GM21737 (cell line): ENCODE results near the gene RFT1.

Experiments used
- ATAC-seq: cut with Tn5 transposase; IDR thresholded peaks from one replicate; pipeline ENCODE4 v1.9.1; 2021; ENCODE audit warnings: mild to moderate bottlenecking, moderate library complexity; ENCODE audit not compliant: unreplicated experiment

Gene RFT1

GRCh38 chr3:53150247-53151085 lies 20.2 kb upstream of the RFT1 start:
- ATAC-seq, result no peak

GRCh38 chr3:53149699-53150098 lies 19.5 kb upstream of the RFT1 start:
- ATAC-seq, result no peak

- no peak for ATAC-seq
These were observed 18.9 kb upstream of the RFT1 start for GRCh38 chr3:53149006-53149690.

DNA sequence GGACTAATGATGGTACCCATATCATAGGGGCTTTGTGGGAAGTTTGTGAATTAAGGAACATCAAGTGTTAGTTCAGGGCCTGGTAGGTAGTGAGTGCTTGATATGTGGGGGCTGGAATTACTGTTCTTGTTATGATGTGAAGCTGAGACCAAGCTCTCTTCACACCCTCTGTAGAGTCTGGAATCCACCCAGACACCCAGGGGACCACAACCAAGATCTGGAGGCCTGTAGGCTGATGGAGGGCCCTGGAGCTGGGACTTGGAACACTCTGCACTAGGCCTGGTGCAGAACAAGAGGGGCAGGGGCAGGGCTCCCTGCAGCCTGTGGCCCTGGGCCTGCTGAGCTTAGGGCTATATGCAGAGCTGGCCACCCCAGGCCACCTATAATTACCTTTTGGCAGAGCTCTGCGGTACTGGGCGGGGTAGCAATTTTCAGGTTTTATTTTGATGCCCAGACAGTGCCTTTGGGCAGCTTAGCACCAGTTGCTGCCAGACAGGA lies 17.7 kb upstream of the RFT1 start:
- ATAC-seq, result no peak

GRCh38 chr3:53147151-53147902 lies 17.1 kb upstream of the RFT1 start:
- ATAC-seq, result no peak

- ATAC-seq, result no peak
These were observed 16.2 kb upstream of the RFT1 start for GRCh38 chr3:53146319-53146891.

DNA sequence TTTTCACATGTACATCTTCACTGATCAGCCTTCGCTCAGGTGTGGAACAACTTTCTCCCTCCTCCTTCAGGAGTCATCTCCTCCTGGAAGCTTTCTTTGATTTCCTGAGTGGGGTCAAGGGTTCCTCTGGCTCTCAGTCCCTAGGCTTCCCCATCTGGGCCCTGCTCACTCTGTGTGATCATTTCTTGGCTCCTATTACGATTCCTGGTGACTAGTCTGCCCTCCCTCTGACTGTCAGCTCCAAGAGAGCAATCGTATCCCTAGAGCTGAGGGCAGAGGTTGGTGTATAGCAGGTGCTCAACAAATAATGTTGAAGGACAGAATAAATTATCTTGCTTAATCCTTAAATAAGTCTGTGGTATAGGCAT lies 15.5 kb upstream of the RFT1 start:
- no peak for ATAC-seq

DNA sequence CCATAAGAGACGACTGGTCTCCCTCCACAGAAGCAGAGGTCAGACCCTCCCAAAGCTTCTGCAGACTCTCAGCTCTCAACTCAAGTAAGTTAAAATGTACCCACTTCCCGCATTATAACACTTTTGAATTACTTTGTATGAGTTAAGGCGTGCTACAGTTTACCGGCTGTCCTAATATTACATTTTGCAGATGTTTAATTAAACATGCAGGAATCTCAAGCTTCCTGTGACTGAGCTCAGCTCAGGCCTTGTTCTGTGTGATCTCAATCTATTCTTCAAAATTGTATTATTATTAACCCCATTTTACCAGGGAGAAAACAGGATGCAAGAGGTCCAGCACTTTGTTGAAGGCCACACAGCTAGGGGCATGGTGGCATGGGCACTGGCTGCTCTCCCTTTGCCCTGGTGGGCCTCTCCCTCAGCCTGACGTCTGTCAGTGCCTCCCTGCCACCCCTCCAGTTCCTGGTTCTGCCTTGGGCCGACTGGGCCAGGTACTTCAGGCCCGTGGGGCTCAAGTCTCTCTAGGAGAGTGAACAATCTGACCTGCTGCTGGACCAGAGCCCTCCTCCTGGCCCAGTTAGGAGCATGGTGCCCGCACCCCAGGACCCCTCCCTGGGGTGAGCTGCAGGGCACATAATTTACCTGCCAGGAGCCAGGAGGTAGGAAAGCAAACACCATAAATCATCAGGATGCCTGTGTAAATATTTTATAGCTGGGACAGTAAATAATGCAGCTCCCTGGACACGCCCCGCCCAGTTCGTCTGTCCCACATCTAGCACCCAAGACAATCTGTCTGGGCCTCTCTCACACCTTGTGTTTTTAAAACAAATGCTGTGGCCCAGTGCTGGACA lies 14.9 kb upstream of the RFT1 start:
- ATAC-seq, result no peak

GRCh38 chr3:53144446-53144845 lies 14.2 kb upstream of the RFT1 start:
- ATAC-seq, result no peak

DNA sequence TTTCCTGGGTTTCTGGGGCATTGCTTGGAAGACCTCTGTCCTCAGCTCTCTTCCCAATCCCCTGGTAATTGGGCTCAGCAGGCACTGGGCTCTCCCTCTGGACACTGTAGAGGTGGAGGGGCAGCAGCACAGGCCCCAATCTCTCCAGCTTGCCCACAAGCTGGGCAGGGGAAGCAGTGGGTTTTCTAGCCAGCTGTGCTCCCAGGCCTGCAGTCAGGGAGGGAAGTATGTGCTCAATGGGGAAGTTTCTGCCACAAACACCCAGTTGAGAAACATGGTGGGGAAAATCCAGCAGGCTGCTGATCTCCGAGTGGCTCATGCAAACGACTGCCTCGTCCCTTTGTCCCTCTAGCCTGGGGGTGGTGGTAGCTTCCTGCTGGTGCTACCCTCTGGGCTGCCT lies 12.8 kb upstream of the RFT1 start:
- no peak for ATAC-seq

DNA sequence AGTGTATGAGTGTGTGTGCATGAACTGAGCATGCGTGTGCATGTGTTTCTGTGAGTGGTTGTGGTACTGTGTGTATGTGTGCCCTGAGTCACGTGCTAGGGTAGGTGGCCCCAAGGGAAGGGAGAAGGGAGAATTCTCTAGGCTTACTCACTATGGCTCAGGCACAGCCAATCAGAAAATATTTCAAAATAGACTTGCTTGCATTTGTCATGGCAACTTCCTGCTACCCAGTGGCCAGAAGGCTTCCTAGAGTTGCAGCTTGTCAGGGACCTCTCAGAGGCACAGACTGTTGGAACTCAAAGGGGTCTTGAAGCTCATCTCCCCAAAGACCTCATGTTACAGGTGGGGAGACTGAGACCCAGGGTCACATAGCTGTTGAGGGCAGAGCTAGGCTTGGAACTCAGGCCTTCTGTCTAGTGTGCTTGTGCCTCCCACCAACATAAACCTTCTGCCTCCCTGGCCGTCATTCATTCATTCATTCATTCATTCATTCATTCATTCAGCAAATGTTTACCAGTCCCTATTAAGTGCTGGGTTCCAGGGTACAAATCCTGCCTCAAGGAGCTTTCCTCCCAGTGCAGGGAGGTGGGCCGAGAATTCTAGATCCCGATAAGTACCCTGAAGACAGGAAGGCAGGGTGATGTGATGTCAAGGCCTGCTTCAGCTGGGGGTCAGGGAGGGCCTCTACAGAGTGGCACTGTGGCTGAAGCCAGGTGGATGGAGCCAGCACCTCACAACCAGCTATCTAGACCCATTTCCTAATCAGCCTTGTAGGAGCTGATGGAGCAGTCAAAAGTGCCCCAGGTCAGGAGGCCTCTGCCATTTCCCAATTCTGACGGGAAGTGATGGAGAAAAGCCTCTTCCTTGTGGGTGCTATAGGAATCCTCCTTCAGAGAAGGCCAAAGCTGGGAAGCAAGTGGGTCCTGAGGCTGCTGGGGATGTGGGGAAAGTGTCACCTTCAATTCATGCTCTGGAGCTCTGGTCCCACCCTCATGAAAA lies 10.9 kb upstream of the RFT1 start:
- ATAC-seq, result no peak

DNA sequence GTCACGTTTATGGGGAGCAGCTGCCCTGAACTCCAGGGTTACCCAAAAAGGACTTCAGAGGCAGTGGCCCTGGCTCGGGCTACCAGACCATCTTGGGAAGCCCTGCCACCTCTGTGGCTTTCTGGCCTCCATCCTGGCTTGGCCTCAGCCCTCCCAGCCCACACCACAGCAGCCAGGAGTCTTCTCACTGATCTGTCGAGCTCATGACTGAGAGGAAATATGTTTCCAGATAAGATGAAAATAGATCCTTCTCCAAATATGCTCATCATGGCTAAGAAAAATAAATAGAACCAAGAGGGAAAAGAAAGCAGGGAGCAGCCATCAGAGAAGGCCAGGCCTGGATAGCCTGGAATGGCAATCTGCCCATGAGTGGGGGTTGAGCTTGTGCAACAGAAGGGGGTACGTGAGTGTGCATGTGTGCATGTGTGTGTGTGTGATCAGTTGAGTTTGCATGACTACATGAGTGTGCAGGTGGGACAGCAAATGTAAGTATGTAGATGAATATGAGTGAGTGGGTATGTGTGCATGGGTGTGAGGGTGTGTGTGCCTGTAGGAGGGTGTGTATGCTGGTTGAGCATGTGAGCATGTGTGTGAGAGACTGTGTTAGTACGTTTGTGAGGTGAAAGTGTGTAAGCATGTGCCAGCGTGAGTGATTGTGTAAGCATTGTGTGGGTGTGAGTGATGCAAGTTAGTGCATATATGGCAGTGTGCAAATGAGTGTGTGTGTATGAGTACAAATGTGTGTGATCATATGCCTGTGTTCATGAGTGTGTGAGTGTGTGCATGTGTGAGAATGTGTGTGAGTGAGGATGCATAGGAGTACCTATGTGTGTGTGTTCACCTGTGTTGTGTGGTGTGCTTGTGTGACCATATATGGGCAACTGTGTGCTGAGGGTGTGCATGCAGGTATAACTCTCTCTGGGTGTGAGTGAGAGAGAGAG lies 9.9 kb upstream of the RFT1 start:
- ATAC-seq, result no peak

DNA sequence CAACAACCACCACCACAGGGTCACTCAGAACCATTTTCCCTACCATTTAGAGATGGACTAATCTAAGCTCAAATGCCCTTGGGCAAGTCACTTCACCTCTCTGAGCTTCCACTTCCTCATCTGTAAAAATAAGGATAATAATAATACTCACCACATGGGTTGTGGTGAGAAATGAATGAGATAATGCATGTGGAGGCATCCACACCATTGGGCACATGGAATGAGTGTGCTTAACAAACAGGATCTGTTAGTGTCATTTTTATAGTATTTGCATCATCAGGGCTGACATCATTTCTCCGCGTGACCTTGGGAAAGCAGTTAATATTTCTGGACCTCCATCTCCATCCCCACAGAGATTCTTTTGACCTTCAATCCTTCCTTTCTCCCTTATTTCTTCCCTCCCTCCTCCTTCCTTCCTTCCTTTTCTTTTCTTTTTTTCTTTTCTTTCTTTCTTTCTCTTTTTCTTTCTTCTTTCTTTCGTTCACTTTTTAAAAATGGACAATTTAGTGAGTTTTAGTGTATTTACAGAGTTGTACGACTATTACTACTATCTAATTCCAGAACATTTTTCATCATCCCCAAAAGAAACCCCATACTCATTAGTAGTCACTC lies 7.7 kb upstream of the RFT1 start:
- no peak for ATAC-seq

DNA sequence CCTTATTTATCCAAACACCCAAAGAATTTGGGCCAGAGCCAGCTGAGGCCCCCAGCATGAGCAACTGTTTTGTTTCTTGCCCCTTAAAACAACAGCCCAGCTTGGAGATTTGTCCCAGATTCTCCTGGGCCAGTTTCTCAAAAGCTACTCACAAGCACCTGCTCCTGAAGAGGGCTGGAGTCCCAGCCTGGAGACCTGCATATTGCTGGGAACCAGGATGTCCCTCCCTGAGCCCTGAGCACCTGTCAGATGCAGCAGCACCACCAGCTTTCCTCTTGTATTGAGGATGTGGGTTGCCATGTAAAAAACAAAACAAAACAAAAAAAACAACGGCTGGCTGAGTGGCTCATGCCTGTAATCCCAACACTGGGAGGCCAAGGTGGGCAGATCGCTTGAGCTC lies 7.0 kb upstream of the RFT1 start:
- ATAC-seq, result no peak

- ATAC-seq, result peak; percentile 47
These were observed 4.5 kb upstream of the RFT1 start for GRCh38 chr3:53134631-53135232.

GRCh38 chr3:53132347-53132746 lies 2.1 kb upstream of the RFT1 start:
- ATAC-seq, result no peak

GRCh38 chr3:53131096-53131495 lies 861 bp upstream of the RFT1 start:
- ATAC-seq, result no peak
